ENCODE data around the gene PCGF1. TPM values are rescaled to one million over a fixed set of nuclear protein-coding genes. Genes with fewer than 3 reads are reported as not detected.

Gene PCGF1
- total and polyA plus RNA-seq, 2 of the 13 experiments (the other 11 are each of a cell fraction or from before 2014, with no cell fraction given) = 20.4 to 22.6 TPM

DNA sequence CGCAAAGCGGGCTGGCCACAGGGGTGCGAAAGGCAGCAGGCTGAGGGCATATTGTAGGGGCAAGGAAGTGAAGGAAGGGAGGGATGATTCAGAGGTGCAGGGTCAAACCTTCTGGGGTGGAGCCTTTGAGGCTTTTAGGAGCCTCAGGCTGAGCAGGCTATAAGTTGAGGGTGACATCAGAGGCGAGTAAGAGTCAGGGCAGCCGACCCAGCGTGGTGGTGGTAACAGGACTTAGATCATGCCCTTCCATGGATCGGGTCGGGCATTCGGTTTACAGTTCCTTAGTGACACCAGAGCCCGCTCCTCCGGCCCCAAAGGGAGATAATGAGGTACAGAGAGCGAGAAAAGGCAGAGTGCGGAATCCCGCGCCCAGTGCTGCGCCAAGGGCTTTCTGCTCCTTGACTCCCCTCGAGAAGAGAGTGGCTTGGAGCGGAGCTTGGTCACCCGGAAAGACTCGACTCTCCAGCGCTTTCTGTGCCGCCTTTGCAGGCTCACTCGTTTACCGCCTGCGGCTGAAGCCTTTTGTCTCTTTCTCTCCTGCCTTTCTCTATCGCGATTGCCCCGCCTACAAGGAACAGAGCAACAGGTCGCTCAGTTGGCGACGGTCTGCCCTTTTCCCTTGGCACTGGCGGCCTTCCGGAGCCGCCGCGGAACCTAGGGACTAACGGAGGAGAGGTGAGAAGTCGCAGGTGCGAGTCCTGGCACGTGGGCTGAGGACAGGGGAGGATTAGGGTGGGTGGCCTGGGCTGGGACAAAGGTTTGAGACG, 8.8 kb downstream of the PCGF1 start (continued):
- TF ChIP-seq POLR2G (IDR thresholded peaks at IDR 0.05; ENCODE audit: low read depth, low read length) = 0 out of 2 replicates have a peak, but pooled peaks have one; percentile 24
- no peak for TF ChIP-seq ZNF446 (CRISPR knock-in tag; IDR thresholded peaks at IDR 0.05)
- no peak for TF ChIP-seq YY1 (IDR thresholded peaks at IDR 0.05; ENCODE audit: insufficient read depth, insufficient replicate concordance, low read depth, low read length)
- TF ChIP-seq, protein P1, sequence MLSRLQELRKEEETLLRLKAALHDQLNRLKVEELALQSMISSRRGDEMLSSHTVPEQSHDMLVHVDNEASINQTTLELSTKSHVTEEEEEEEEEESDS (CRISPR knock-in tag; IDR thresholded peaks at IDR 0.05; ENCODE audit: borderline replicate concordance) = no peak
- no peak for TF ChIP-seq MYPOP (CRISPR knock-in tag; IDR thresholded peaks at IDR 0.05)
- TF ChIP-seq ZNF777 (CRISPR knock-in tag; IDR thresholded peaks at IDR 0.05) = no peak
- 0 out of 2 replicates have a peak, but pooled peaks have one; percentile 85 for TF ChIP-seq FOXO4 (CRISPR knock-in tag; conservative IDR thresholded peaks at IDR 0.05)
- no peak for TF ChIP-seq NR2F1 (CRISPR knock-in tag; IDR thresholded peaks at IDR 0.05)
- TF ChIP-seq, protein P2, sequence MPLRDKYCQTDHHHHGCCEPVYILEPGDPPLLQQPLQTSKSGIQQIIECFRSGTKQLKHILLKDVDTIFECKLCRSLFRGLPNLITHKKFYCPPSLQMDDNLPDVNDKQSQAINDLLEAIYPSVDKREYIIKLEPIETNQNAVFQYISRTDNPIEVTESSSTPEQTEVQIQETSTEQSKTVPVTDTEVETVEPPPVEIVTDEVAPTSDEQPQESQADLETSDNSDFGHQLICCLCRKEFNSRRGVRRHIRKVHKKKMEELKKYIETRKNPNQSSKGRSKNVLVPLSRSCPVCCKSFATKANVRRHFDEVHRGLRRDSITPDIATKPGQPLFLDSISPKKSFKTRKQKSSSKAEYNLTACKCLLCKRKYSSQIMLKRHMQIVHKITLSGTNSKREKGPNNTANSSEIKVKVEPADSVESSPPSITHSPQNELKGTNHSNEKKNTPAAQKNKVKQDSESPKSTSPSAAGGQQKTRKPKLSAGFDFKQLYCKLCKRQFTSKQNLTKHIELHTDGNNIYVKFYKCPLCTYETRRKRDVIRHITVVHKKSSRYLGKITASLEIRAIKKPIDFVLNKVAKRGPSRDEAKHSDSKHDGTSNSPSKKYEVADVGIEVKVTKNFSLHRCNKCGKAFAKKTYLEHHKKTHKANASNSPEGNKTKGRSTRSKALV (CRISPR knock-in tag; IDR thresholded peaks at IDR 0.05) = peak; percentile 29; the same call in 1 of the 2 replicates
- no peak for TF ChIP-seq ZNF609 (CRISPR knock-in tag; IDR thresholded peaks at IDR 0.05; ENCODE audit: borderline replicate concordance)
- TF ChIP-seq ZNF24 (IDR thresholded peaks at IDR 0.05) = no peak
- peak; percentile 58; the same call in 1 of the 2 replicates for TF ChIP-seq TGIF2 (CRISPR knock-in tag; IDR thresholded peaks at IDR 0.05)
- TF ChIP-seq ZNF776 (CRISPR knock-in tag; IDR thresholded peaks at IDR 0.05) = 0 out of 2 replicates have a peak, but pooled peaks have one; percentile 9
- 0 out of 2 replicates have a peak, but pooled peaks have one; percentile 2 for TF ChIP-seq MTA1 (CRISPR knock-in tag; IDR thresholded peaks at IDR 0.05; ENCODE audit: borderline replicate concordance)
- TF ChIP-seq, protein P3, sequence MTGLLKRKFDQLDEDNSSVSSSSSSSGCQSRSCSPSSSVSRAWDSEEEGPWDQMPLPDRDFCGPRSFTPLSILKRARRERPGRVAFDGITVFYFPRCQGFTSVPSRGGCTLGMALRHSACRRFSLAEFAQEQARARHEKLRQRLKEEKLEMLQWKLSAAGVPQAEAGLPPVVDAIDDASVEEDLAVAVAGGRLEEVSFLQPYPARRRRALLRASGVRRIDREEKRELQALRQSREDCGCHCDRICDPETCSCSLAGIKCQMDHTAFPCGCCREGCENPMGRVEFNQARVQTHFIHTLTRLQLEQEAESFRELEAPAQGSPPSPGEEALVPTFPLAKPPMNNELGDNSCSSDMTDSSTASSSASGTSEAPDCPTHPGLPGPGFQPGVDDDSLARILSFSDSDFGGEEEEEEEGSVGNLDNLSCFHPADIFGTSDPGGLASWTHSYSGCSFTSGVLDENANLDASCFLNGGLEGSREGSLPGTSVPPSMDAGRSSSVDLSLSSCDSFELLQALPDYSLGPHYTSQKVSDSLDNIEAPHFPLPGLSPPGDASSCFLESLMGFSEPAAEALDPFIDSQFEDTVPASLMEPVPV (CRISPR knock-in tag; IDR thresholded peaks at IDR 0.05) = 0 out of 2 replicates have a peak, but pooled peaks have one; percentile 16
